CD8-positive, alpha-beta memory T cell (primary cell): ENCODE results near the gene TEX52. TPM values are rescaled to one million over a fixed set of nuclear protein-coding genes. Genes with fewer than 3 reads are reported as not detected.

ENCODE experiments used
- CTCF ChIA-PET: fragments of 350-600 bp; sonication (Branson Sonifier 250); formaldehyde crosslinking; loops from one replicate; lab custom pipeline; 2021; ENCODE audit warnings: antibody characterized with exemption; lab: Charles Lee
- POLR2A ChIA-PET: fragments of 350-600 bp; sonication (Branson Sonifier 250); formaldehyde crosslinking; loops from one replicate; lab custom pipeline; 2021; ENCODE audit warnings: antibody characterized with exemption; lab: Charles Lee
- DNase-seq, 5 donors: peaks; one replicate each; pipeline versions ENCODE4 v3.0.0 to v3.0.0-alpha.2; 2020 to 2022; ENCODE audit warnings: mixed read lengths in 1 of 5
- H3K27ac ChIP-seq: one replicate; pipeline ENCODE4 v1.7.0; 2013; ENCODE audit warnings: low read depth, mild to moderate bottlenecking, low read length, moderate library complexity
- H3K27me3 ChIP-seq: 2 replicates; pipeline ENCODE4 v1.7.0; 2013; ENCODE audit warnings: low read length, mild to moderate bottlenecking; ENCODE audit not compliant: insufficient read depth, poor library complexity, severe bottlenecking
- H3K36me3 ChIP-seq: 2 replicates; pipeline ENCODE4 v1.7.0; 2013; ENCODE audit warnings: mild to moderate bottlenecking, low read length, moderate library complexity; ENCODE audit not compliant: insufficient read depth
- H3K4me1 ChIP-seq: 2 replicates; pipeline ENCODE4 v1.7.0; 2013; ENCODE audit warnings: mild to moderate bottlenecking, low read length, moderate library complexity; ENCODE audit not compliant: insufficient read depth
- H3K4me3 ChIP-seq: 2 replicates; pipeline ENCODE4 v1.7.0; 2013; ENCODE audit warnings: mild to moderate bottlenecking, low read length
- H3K9me3 ChIP-seq: 2 replicates; pipeline ENCODE4 v1.7.0; 2013; ENCODE audit warnings: mild to moderate bottlenecking, low read length
- H3K27ac Mint-ChIP-seq, 8 donors: one replicate each; pipeline ENCODE4 v1.8.0; 2020 to 2021; ENCODE audit warnings: mixed read lengths in 8 of 8, mild to moderate bottlenecking in 6 of 8, inconsistent platforms in 3 of 8, moderate library complexity in 3 of 8
- H3K27me3 Mint-ChIP-seq, 2 donors: one replicate each; pipeline ENCODE4 v1.8.0; 2020 to 2021; ENCODE audit warnings: mixed read lengths in 2 of 2, mild to moderate bottlenecking in 1 of 2, moderate library complexity in 1 of 2
- H3K36me3 Mint-ChIP-seq, 3 donors: one replicate each; pipeline ENCODE4 v1.8.0; 2020 to 2021; ENCODE audit warnings: mixed read lengths in 3 of 3, inconsistent platforms in 1 of 3, mild to moderate bottlenecking in 1 of 3
- H3K4me1 Mint-ChIP-seq, 3 donors: one replicate each; pipeline ENCODE4 v1.8.0; 2020 to 2021; ENCODE audit warnings: mixed read lengths in 3 of 3, inconsistent platforms in 1 of 3, mild to moderate bottlenecking in 1 of 3
- H3K4me3 Mint-ChIP-seq, 7 donors: one replicate each; pipeline ENCODE4 v1.8.0; 2020 to 2021; ENCODE audit warnings: mixed read lengths in 7 of 7, mild to moderate bottlenecking in 6 of 7, moderate library complexity in 4 of 7, inconsistent platforms in 2 of 7
- H3K9me3 Mint-ChIP-seq, 5 donors: one replicate each; pipeline ENCODE4 v1.8.0; 2020 to 2022; ENCODE audit warnings: mixed read lengths in 5 of 5, mild to moderate bottlenecking in 3 of 5, moderate library complexity in 2 of 5, inconsistent platforms in 1 of 5
- polyA plus RNA-seq: library from polyadenylated mRNA; unstranded; fragments of 300-500 nt; fragmentation: Illumina TruSeq; gene quantifications from one replicate; pipeline ENCODE4 v1.2.3, GENCODE V29; 2021
- total RNA-seq, 2 experiments: library from RNA; stranded (reverse); gene quantifications; one replicate each; pipeline ENCODE4 v1.2.3, GENCODE V29; 2021

Gene TEX52
- total and polyA plus RNA-seq, 3 experiments from 2014 or later = not detected

- H3K9me3 Mint-ChIP-seq = no peaks in the 10 kb centered on the region
- H3K27me3 ChIP-seq = no peaks in the 10 kb centered on the region
- no peaks in the 10 kb centered on the region for H3K9me3 ChIP-seq
- H3K4me3 ChIP-seq = peak within 1 kb of the TSS; percentile 87
- H3K4me1 Mint-ChIP-seq = peaks cover 37 to 46% (median 45%) of the 10 kb centered on the region in 3 donors
- peaks cover 6% of the 10 kb centered on the region for H3K36me3 ChIP-seq
- peak; percentile 94 to 98 (median 96) for DNase-seq
- H3K4me3 Mint-ChIP-seq = peak within 1 kb of the TSS; percentile 98 to 100 (median 100)
- H3K4me1 ChIP-seq = peaks cover 28% of the 10 kb centered on the region
- POLR2A ChIA-PET = interaction anchor here (0.6 to 1.7 kb wide), 3 partner anchors 17 to 64 kb away, joined by 3 to 22 read pairs (median 3); partner anchors contain the start of genes FKBP4, FOXM1 and RHNO1
- CTCF ChIA-PET = interaction anchor here (1.0 to 3.5 kb wide), 5 partner anchors 9 to 130 kb away, joined by 3 to 15 read pairs (median 3); partner anchors contain the start of gene FKBP4
- H3K27ac ChIP-seq = peak within 1 kb of the TSS; percentile 91
- peak within 1 kb of the TSS; percentile 97 to 100 (median 100) for H3K27ac Mint-ChIP-seq
- H3K36me3 Mint-ChIP-seq = peaks cover 0 to 29% (median 2%) of the 10 kb centered on the region in 3 donors
- peaks cover 0 to 2% of the 10 kb centered on the region in 2 donors for H3K27me3 Mint-ChIP-seq
These were observed 44.3 kb downstream of the TEX52 start, which contains the start of gene ITFG2 for GRCh38 chr12:2812290-2813213. Gene ITFG2 (plus strand): TSS chr12:2812668. CDS start chr12:2812761, 93 bp downstream.

- Histone ChIP-seq H3K4me1 (peaks cover 28% of the 10 kb centered on the region), H3K9me3 (no peaks in the 10 kb centered on the region), H3K27me3 (no peaks in the 10 kb centered on the region), H3K4me3 (peak overlapping the region; percentile 87), H3K27ac (peak overlapping the region; percentile 91), H3K36me3 (no peaks in the 10 kb centered on the region)
- Mint-ChIP-seq H3K4me1 (peaks cover 34 to 44% (median 40%) of the 10 kb centered on the region in 3 donors), H3K36me3 (peaks cover 0 to 25% (median 4%) of the 10 kb centered on the region in 3 donors), H3K4me3 (peak overlapping the region; percentile 59 to 100 (median 99)), H3K27ac (peak overlapping the region in 6 of 8 donors; percentile 59 to 100 (median 100)), H3K27me3 (peaks cover 0 to 2% of the 10 kb centered on the region in 2 donors), H3K9me3 (no peaks in the 10 kb centered on the region)
- POLR2A ChIA-PET = interaction anchor here (1.7 kb wide), 1 partner anchor 16 kb away, joined by 22 read pairs; the partner anchor contains the start of gene FKBP4
- DNase-seq = no peak
- CTCF ChIA-PET = interaction anchor here (3.5 kb wide), 1 partner anchor 17 kb away, joined by 15 read pairs; the partner anchor contains the start of gene FKBP4
These were observed 45.0 kb downstream of the TEX52 start for GRCh38 chr12:2811801-2812200.

DNA sequence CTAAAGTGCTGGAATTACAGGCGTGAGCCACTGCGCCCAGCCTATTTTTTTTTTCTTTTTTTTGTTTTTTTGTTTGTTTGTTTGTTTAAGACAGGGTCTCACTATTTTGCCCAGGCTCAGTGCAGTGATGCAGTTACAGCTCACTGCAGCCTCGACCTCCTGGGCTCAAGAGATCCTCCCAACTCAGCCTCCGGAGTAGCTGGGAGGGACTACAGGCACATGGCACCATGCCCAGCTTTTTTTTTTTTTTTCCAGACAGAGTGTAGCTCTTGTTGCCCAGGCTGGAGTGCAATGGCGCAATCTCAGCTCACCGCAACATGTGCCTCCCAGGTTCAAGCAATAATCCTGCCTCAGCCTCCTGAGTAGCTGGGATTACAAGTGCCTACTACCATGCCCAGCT is 50.1 kb downstream of the TEX52 start:
- Mint-ChIP-seq H3K27me3 (no peaks in the 10 kb centered on the region), H3K36me3 (peaks cover 0 to 47% (median 11%) of the 10 kb centered on the region in 3 donors), H3K4me1 (peaks cover 2 to 6% (median 3%) of the 10 kb centered on the region in 3 donors), H3K9me3 (no peaks in the 10 kb centered on the region), H3K27ac (no peak overlapping the region), H3K4me3 (no peak overlapping the region)
- Histone ChIP-seq H3K27ac (no peak overlapping the region), H3K36me3 (peaks cover 8% of the 10 kb centered on the region), H3K4me3 (no peak overlapping the region), H3K4me1 (peaks cover 2% of the 10 kb centered on the region), H3K27me3 (no peaks in the 10 kb centered on the region), H3K9me3 (no peaks in the 10 kb centered on the region)
- no peak for DNase-seq
- CTCF ChIA-PET = no interaction called here
- POLR2A ChIA-PET = no interaction called here

DNA sequence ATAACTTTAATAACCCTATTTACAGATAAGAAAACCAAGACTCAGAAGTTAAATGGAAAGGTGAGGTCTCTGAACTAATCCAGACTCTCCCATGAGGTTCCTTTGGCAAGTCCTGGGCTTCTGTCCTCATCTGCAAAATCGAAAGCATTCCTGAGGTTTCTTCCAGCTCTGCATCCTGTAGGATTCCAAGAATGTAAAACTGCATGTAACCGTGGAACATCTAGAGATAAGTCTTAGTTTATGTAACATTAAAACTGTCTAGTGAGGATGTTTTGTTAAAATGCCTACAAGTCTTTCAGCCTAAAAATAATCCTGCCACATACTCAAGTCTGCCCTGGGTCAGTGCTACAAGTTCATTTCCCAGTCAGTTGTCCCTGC is 51.7 kb downstream of the TEX52 start:
- Mint-ChIP-seq H3K27me3 (no peaks in the 10 kb centered on the region), H3K4me3 (no peak overlapping the region), H3K36me3 (peaks cover 0 to 62% (median 14%) of the 10 kb centered on the region in 3 donors), H3K9me3 (no peaks in the 10 kb centered on the region), H3K4me1 (no peaks in the 10 kb centered on the region), H3K27ac (peak overlapping the region in 1 of 8 donors; percentile 21)
- POLR2A ChIA-PET = no interaction called here
- Histone ChIP-seq H3K4me3 (no peak overlapping the region), H3K36me3 (peaks cover 23% of the 10 kb centered on the region), H3K9me3 (no peaks in the 10 kb centered on the region), H3K4me1 (no peaks in the 10 kb centered on the region), H3K27ac (no peak overlapping the region), H3K27me3 (no peaks in the 10 kb centered on the region)
- DNase-seq = no peak
- CTCF ChIA-PET = interaction anchor here (1.0 kb wide), 1 partner anchor 13 kb away, joined by 3 read pairs; no protein-coding TSS in a partner anchor

DNA sequence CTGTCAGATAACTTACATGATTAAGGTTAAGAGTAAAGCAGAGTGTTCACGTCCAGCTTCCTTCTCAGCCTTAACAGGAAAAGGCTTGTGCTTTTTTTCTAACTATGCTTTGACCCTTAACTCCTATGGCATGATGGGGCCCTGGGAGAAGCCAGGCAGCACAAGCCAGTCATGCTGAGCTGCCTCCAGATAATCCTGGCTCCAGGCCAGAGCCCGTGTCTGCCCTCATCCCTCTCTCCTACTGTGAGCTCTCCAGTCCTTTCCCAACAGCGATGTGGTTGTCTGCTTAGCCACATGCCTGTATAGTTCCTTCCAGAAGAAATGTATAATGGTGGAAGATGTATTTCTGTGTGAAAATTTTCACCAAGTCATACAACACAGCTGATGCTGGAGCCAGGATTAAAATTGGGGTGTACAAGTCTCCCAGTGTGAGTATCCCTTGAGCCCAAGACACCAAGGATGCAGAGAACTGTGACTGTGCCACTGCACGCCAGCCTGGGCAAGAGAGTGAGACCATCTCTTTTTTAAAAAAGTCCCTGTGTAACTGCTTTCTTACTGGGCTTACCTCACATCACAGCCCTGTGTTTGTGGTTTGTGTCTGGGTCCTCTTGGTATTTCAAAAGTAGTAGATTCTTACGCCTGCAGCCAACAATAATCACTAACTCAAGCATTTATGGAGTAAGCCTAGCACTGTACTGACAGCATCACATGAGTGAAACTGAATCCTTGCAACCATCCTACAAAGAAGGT is 52.3 kb downstream of the TEX52 start:
- Mint-ChIP-seq H3K4me1 (no peaks in the 10 kb centered on the region), H3K27ac (peak overlapping the region in 1 of 8 donors; percentile 25), H3K27me3 (no peaks in the 10 kb centered on the region), H3K4me3 (no peak overlapping the region), H3K9me3 (no peaks in the 10 kb centered on the region), H3K36me3 (peaks cover 0 to 68% (median 14%) of the 10 kb centered on the region in 3 donors)
- CTCF ChIA-PET = interaction anchor here (1.0 kb wide), 1 partner anchor 12 kb away, joined by 3 read pairs; no protein-coding TSS in a partner anchor
- no peak for DNase-seq
- Histone ChIP-seq H3K9me3 (no peaks in the 10 kb centered on the region), H3K4me3 (no peak overlapping the region), H3K27ac (no peak overlapping the region), H3K4me1 (no peaks in the 10 kb centered on the region), H3K27me3 (no peaks in the 10 kb centered on the region), H3K36me3 (peaks cover 29% of the 10 kb centered on the region)
- POLR2A ChIA-PET = no interaction called here

GRCh38 chr12:2803635-2804392 is 53.0 kb downstream of the TEX52 start:
- no peaks in the 10 kb centered on the region for H3K4me1 ChIP-seq
- no peaks in the 10 kb centered on the region for H3K9me3 Mint-ChIP-seq
- peak overlapping the region in 2 of 8 donors; percentile 36 to 77 for H3K27ac Mint-ChIP-seq
- no peaks in the 10 kb centered on the region for H3K27me3 Mint-ChIP-seq
- H3K9me3 ChIP-seq = no peaks in the 10 kb centered on the region
- no peaks in the 10 kb centered on the region for H3K27me3 ChIP-seq
- ChIA-PET CTCF (no interaction called here), POLR2A (no interaction called here)
- no peak for DNase-seq
- H3K36me3 ChIP-seq = peaks cover 36% of the 10 kb centered on the region
- peaks cover 0 to 76% (median 19%) of the 10 kb centered on the region in 3 donors for H3K36me3 Mint-ChIP-seq
- H3K4me3 Mint-ChIP-seq = no peak overlapping the region
- peaks cover 0 to 1% (median 0%) of the 10 kb centered on the region in 3 donors for H3K4me1 Mint-ChIP-seq
- no peak overlapping the region for H3K27ac ChIP-seq
- H3K4me3 ChIP-seq = no peak overlapping the region
